Panc1 (cell line): ENCODE data around the gene TPRG1L. TPM values are rescaled to one million over a fixed set of nuclear protein-coding genes. Genes with fewer than 3 reads are reported as not detected.
"Not testable (repeated sequence)": the region's sequence is repeated elsewhere in the genome, so short reads cannot be mapped to it uniquely, and the experiment has no call there.

Experiments
- ATAC-seq: fragments of 200-7000 bp; cut with Tn5 transposase; 2 replicates; pipeline ENCODE4 v1.9.1; 2020; ENCODE audit warnings: mild to moderate bottlenecking, moderate library complexity
- BruUV-seq: library from RNA; stranded (reverse); fragments of 400-500 nt; replicated peaks from 2 replicates; lab custom pipeline; 2021; lab: Mats Ljungman, UMichigan
- CTCF ChIA-PET: fragments of 300-600 bp; sonication (Branson Sonifier 250); formaldehyde crosslinking; loops from one replicate; lab custom pipeline; 2022; ENCODE audit warnings: antibody characterized with exemption; lab: Charles Lee
- POLR2A ChIA-PET: fragments of 300-600 bp; sonication (Branson Sonifier 250); formaldehyde crosslinking; loops from one replicate; lab custom pipeline; 2022; ENCODE audit warnings: antibody characterized with exemption; lab: Charles Lee
- DNase-seq: peaks from one replicate; pipeline ENCODE4 v3.0.0-alpha.2; 2010; ENCODE audit warnings: low read depth, low spot score
- H3K27ac ChIP-seq: 2 replicates; pipeline ENCODE4 v1.5.1; 2011; ENCODE audit warnings: mild to moderate bottlenecking, low read length, inconsistent platforms
- H3K27me3 ChIP-seq: fragments of 200-500 bp; sonication (Bioruptor generic); 2 replicates; pipeline ENCODE4 v1.6.0; 2014; ENCODE audit warnings: low read length, inconsistent platforms; ENCODE audit not compliant: control insufficient read depth, insufficient read depth
- H3K36me3 ChIP-seq: fragments of 200-500 bp; sonication (Bioruptor generic); 2 replicates; pipeline ENCODE4 v1.5.1; 2014; ENCODE audit warnings: inconsistent platforms, mild to moderate bottlenecking, low read length, moderate library complexity; ENCODE audit not compliant: control insufficient read depth, insufficient read depth
- H3K4me1 ChIP-seq: 2 replicates; pipeline ENCODE4 v1.5.1; 2011; ENCODE audit warnings: inconsistent platforms, mild to moderate bottlenecking, low read length, moderate library complexity; ENCODE audit not compliant: control insufficient read depth, insufficient read depth
- H3K4me3 ChIP-seq, 2 experiments: 2 replicates each; pipeline ENCODE4 v1.5.1; 2011 to 2012; ENCODE audit warnings: low read depth in 2 of 2, low read length in 2 of 2, mild to moderate bottlenecking in 2 of 2, inconsistent platforms in 1 of 2, moderate library complexity in 1 of 2
- H3K9me3 ChIP-seq: fragments of 200-500 bp; sonication (Bioruptor generic); 2 replicates; pipeline ENCODE4 v1.5.1; 2014; ENCODE audit warnings: low read depth, mild to moderate bottlenecking, inconsistent platforms, low read length, moderate library complexity; ENCODE audit not compliant: control insufficient read depth, insufficient read depth
- POLR2AphosphoS5 ChIP-seq: IDR thresholded peaks from 2 replicates; pipeline ENCODE4 v1.6.1; 2012; ENCODE audit warnings: mild to moderate bottlenecking, low read depth, low read length, moderate library complexity
- SIN3A ChIP-seq: IDR thresholded peaks from 2 replicates; pipeline ENCODE4 v1.6.1; 2012; ENCODE audit warnings: low read depth, mild to moderate bottlenecking, low read length, moderate library complexity, borderline replicate concordance; ENCODE audit not compliant: insufficient read depth
- TCF7L2 ChIP-seq: IDR thresholded peaks from 2 replicates; pipeline ENCODE4 v1.6.1; 2011; ENCODE audit warnings: mild to moderate bottlenecking, low read depth, low read length, inconsistent platforms
- in situ Hi-C: cut with HindIII; loops from 2 replicates; pipeline ENCODE4 v1.10.0; 2016; ENCODE audit warnings: low sequenced_read_pairs, low pct_unique_long_range_greater_than_20kb
- intact Hi-C: fragments of 100-400 bp; cut with micrococcal nuclease; formaldehyde crosslinking; loops from one replicate; pipeline ENCODE4 v1.10.0; 2022; ENCODE audit not compliant: unreplicated experiment
- total RNA-seq: library from RNA; stranded (reverse); gene quantifications from one replicate; pipeline ENCODE4 v1.2.1, GENCODE V29; 2021; ENCODE audit not compliant: unreplicated experiment
- TF ChIP-seq, protein P1 (sequence below): fragments of 450-650 bp; IDR thresholded peaks from 2 replicates; pipeline ENCODE4 v1.5.1; 2017; ENCODE audit warnings: mild to moderate bottlenecking
- TF ChIP-seq, protein P2 (sequence below), 2 experiments: IDR thresholded peaks; 2 replicates each; pipeline ENCODE4 v1.6.1; 2011 to 2012; ENCODE audit warnings: low read depth in 2 of 2, control low read depth in 1 of 2, low read length in 1 of 2, mild to moderate bottlenecking in 1 of 2, moderate library complexity in 1 of 2; ENCODE audit not compliant: insufficient read depth in 1 of 2

Gene TPRG1L
- total RNA-seq, 1 experiment from 2014 or later: 57.5 TPM

GRCh38 chr1:3585353-3585868 is 39.4 kb upstream of the TPRG1L start:
- H3K36me3 ChIP-seq, intact Hi-C loops, POLR2A ChIA-PET, ATAC-seq, H3K27me3 ChIP-seq, BruUV-seq, H3K9me3 ChIP-seq, H3K27ac ChIP-seq, DNase-seq, in situ Hi-C loops, H3K4me1 ChIP-seq, CTCF ChIA-PET, H3K4me3 ChIP-seq: not testable (repeated sequence)

DNA sequence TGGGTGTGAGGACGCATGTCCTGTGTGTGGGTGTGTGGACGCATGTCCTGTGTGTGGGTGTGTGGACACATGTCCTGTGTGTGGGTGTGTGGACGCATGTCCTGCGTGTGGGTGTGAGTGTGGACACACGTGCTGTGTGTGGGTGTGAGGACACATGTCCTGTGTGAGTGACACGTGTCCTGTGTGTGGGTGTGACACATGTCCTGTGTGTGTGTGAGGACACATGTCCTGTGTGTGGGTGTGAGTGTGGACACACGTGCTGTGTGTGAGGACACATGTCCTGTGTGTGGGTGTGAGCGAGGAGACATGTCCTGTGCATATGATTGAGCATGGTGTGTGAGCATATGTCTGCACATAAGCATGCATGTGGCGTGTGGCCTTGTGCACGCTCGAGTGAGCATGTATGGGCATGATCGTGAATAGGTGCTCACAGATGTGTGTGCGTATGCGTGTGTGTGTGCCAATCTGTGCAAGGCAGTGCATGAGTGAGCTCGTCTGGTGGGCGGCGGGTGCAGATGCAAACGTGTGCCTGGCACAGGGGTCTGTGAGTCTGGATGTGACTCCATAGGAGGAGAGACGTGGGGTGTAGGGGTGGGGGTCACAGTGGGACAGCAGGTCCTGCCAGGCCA is 38.8 kb upstream of the TPRG1L start:
- ChIA-PET POLR2A (no interaction called here), CTCF (no interaction called here)
- intact Hi-C loops (no loop called here), in situ Hi-C loops (no loop called here)
- Histone ChIP-seq H3K27ac (no peak overlapping the region), H3K36me3 (no peaks in the 10 kb centered on the region), H3K4me3 (no peak overlapping the region), H3K4me1 (peaks cover 8% of the 10 kb centered on the region), H3K9me3 (no peaks in the 10 kb centered on the region), H3K27me3 (no peaks in the 10 kb centered on the region)
- no peak for DNase-seq
- no peak for TF ChIP-seq POLR2AphosphoS5
- TF ChIP-seq, protein P1, sequence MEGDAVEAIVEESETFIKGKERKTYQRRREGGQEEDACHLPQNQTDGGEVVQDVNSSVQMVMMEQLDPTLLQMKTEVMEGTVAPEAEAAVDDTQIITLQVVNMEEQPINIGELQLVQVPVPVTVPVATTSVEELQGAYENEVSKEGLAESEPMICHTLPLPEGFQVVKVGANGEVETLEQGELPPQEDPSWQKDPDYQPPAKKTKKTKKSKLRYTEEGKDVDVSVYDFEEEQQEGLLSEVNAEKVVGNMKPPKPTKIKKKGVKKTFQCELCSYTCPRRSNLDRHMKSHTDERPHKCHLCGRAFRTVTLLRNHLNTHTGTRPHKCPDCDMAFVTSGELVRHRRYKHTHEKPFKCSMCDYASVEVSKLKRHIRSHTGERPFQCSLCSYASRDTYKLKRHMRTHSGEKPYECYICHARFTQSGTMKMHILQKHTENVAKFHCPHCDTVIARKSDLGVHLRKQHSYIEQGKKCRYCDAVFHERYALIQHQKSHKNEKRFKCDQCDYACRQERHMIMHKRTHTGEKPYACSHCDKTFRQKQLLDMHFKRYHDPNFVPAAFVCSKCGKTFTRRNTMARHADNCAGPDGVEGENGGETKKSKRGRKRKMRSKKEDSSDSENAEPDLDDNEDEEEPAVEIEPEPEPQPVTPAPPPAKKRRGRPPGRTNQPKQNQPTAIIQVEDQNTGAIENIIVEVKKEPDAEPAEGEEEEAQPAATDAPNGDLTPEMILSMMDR: no peak
- TF ChIP-seq, protein P2, sequence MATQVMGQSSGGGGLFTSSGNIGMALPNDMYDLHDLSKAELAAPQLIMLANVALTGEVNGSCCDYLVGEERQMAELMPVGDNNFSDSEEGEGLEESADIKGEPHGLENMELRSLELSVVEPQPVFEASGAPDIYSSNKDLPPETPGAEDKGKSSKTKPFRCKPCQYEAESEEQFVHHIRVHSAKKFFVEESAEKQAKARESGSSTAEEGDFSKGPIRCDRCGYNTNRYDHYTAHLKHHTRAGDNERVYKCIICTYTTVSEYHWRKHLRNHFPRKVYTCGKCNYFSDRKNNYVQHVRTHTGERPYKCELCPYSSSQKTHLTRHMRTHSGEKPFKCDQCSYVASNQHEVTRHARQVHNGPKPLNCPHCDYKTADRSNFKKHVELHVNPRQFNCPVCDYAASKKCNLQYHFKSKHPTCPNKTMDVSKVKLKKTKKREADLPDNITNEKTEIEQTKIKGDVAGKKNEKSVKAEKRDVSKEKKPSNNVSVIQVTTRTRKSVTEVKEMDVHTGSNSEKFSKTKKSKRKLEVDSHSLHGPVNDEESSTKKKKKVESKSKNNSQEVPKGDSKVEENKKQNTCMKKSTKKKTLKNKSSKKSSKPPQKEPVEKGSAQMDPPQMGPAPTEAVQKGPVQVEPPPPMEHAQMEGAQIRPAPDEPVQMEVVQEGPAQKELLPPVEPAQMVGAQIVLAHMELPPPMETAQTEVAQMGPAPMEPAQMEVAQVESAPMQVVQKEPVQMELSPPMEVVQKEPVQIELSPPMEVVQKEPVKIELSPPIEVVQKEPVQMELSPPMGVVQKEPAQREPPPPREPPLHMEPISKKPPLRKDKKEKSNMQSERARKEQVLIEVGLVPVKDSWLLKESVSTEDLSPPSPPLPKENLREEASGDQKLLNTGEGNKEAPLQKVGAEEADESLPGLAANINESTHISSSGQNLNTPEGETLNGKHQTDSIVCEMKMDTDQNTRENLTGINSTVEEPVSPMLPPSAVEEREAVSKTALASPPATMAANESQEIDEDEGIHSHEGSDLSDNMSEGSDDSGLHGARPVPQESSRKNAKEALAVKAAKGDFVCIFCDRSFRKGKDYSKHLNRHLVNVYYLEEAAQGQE (IDR thresholded peaks at IDR 0.05; ENCODE audit: insufficient read depth in 1 of 2, low read depth in 2 of 2, low read length in 1 of 2): no peak
- no TSS peak for BruUV-seq
- no peak for ATAC-seq

DNA sequence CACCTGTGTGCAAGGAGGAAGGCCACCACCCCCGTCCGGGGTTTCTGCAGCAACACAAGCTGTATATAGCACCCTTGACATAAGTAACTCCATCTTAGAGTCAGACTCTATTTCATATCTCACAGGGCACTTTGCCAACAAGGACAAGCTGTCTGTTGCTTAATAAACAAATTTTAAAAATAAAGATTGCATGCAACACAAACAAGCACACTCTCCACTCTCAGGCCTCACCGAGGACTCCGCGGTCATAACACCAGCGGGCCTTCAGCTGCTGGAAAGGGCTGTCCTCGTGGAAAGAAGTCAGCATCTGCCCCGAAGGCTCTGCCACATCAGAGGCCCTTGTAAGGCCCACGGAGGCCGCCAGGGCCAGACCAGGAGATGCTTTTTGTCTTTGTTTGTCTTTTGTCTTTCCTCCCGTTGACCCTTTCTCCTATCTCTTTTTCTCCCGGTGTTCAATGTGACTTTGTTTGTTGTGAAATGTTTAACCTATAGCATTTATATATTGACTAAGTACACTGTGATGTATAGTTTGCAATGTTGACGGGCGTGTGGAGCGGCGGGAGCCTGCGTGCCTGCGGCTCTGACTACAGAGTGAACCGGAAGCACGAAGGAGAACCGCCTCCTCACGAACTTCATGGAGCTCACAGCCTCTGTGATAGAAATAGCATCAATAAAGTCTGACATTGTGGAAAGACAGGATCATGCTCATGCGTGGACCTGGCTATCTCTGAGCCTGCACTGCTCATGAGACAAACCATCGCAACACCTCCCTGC is 37.6 kb upstream of the TPRG1L start:
- ChIA-PET POLR2A (interaction anchor here (0.8 kb wide), 1 partner anchor 142 kb away, joined by 4 read pairs; no protein-coding TSS in a partner anchor), CTCF (interaction anchor here (0.6 to 2.3 kb wide), 5 partner anchors 11 to 132 kb away, joined by 3 to 12 read pairs (median 5); partner anchors contain the start of gene ARHGEF16)
- Histone ChIP-seq H3K4me1 (peaks cover 8% of the 10 kb centered on the region), H3K27me3 (no peaks in the 10 kb centered on the region), H3K4me3 (no peak overlapping the region), H3K36me3 (no peaks in the 10 kb centered on the region), H3K9me3 (no peaks in the 10 kb centered on the region), H3K27ac (0 out of 2 replicates have a peak overlapping the region, but pooled peaks have one; percentile 34)
- DNase-seq: peak; percentile 51
- no TSS peak for BruUV-seq
- in situ Hi-C loops (no loop called here), intact Hi-C loops (no loop called here)
- ATAC-seq: peak; percentile 95
- TF ChIP-seq POLR2AphosphoS5: 0 out of 2 replicates have a peak, but pooled peaks have one; percentile 32
- TF ChIP-seq, protein P2 (IDR thresholded peaks at IDR 0.05; ENCODE audit: insufficient read depth in 1 of 2, low read depth in 2 of 2, low read length in 1 of 2): no peak
- TF ChIP-seq TCF7L2: peak; percentile 69; the same call in 1 of the 2 replicates
- no peak for TF ChIP-seq SIN3A
- TF ChIP-seq, protein P1: no peak
